CD14-positive monocyte (primary cell): ENCODE data around the gene DTNB. TPM values are rescaled to one million over a fixed set of nuclear protein-coding genes. Genes with fewer than 3 reads are reported as not detected.

Experiments used
- DNase-seq, 3 donors: peaks; one replicate each; pipeline ENCODE4 v3.0.0-alpha.2; 2011 to 2022
- H2AFZ ChIP-seq: 2 replicates; pipeline ENCODE4 v1.6.0; 2012; ENCODE audit warnings: mild to moderate bottlenecking, low read depth, low read length, inconsistent platforms; ENCODE audit not compliant: insufficient read depth, poor library complexity, severe bottlenecking
- H3K27ac ChIP-seq, 2 donors: 1 replicate in 1 of 2; 2 replicates in 1 of 2; pipeline ENCODE4 v1.5.1; 2012 to 2013; ENCODE audit warnings: low read length in 2 of 2, control low read depth in 1 of 2, inconsistent platforms in 1 of 2, low read depth in 1 of 2, mild to moderate bottlenecking in 1 of 2
- H3K27me3 ChIP-seq, 2 donors: one replicate each; pipeline versions ENCODE4 v1.6.0 to v1.6.1; 2011 to 2013; ENCODE audit warnings: low read length in 2 of 2; ENCODE audit not compliant: control insufficient read depth in 2 of 2, insufficient read depth in 2 of 2
- H3K36me3 ChIP-seq, 2 donors: replicated peaks in 1 of 2; 1 replicate in 1 of 2; 2 replicates in 1 of 2; pipeline versions ENCODE4 v1.5.1 to v1.6.1; 2012 to 2013; ENCODE audit warnings: low read length in 2 of 2, control low read depth in 1 of 2, inconsistent platforms in 1 of 2, mild to moderate bottlenecking in 1 of 2; ENCODE audit not compliant: insufficient read depth in 2 of 2, control insufficient read depth in 1 of 2
- H3K4me1 ChIP-seq, 2 donors: 1 replicate in 1 of 2; 2 replicates in 1 of 2; pipeline versions ENCODE4 v1.5.1 to v1.6.1; 2012 to 2013; ENCODE audit warnings: low read length in 2 of 2, control low read depth in 1 of 2, inconsistent platforms in 1 of 2, mild to moderate bottlenecking in 1 of 2, moderate library complexity in 1 of 2; ENCODE audit not compliant: insufficient read depth in 2 of 2, control insufficient read depth in 1 of 2
- H3K4me2 ChIP-seq: replicated peaks from 2 replicates; pipeline ENCODE3; 2012; ENCODE audit warnings: low read length, moderate library complexity, mild to moderate bottlenecking; ENCODE audit not compliant: poor library complexity, severe bottlenecking; ENCODE audit errors: extremely low read depth
- H3K4me3 ChIP-seq, 3 experiments: fragments of 200-600 bp in 1 of 3; sonication (generic) in 1 of 3; replicated peaks in 1 of 3; 1 replicate in 2 of 3; 2 replicates in 1 of 3; pipeline ENCODE4 v1.5.1; 2011 to 2013; ENCODE audit warnings: low read length in 3 of 3, mild to moderate bottlenecking in 3 of 3, control low read depth in 2 of 3, low read depth in 2 of 3, inconsistent platforms in 1 of 3, moderate library complexity in 1 of 3
- H3K79me2 ChIP-seq: 2 replicates; pipeline ENCODE4 v1.6.0; 2012; ENCODE audit warnings: mild to moderate bottlenecking, control low read depth, inconsistent platforms, low read length, moderate library complexity; ENCODE audit not compliant: insufficient read depth
- H3K9ac ChIP-seq: 2 replicates; pipeline ENCODE4 v1.6.0; 2017; ENCODE audit warnings: low read length, mild to moderate bottlenecking; ENCODE audit not compliant: insufficient read depth, poor library complexity, severe bottlenecking
- H3K9me3 ChIP-seq, 2 donors: replicated peaks in 1 of 2; 1 replicate in 1 of 2; 2 replicates in 1 of 2; pipeline versions ENCODE4 v1.5.1 to v1.6.1; 2012 to 2013; ENCODE audit warnings: low read length in 2 of 2, control low read depth in 1 of 2; ENCODE audit not compliant: control insufficient read depth in 1 of 2, insufficient read depth in 1 of 2
- H4K20me1 ChIP-seq: 2 replicates; pipeline ENCODE4 v1.6.0; 2012; ENCODE audit warnings: mild to moderate bottlenecking, low read length, control low read depth, moderate library complexity; ENCODE audit not compliant: insufficient read depth
- H3K27ac Mint-ChIP-seq, 7 donors: one replicate each; pipeline ENCODE4 v1.8.0; 2020; ENCODE audit warnings: mild to moderate bottlenecking in 7 of 7, mixed read lengths in 7 of 7, moderate library complexity in 6 of 7, inconsistent platforms in 2 of 7
- H3K27me3 Mint-ChIP-seq, 3 donors: one replicate each; pipeline ENCODE4 v1.8.0; 2021 to 2022; ENCODE audit warnings: low read depth in 3 of 3, mild to moderate bottlenecking in 3 of 3, mixed read lengths in 3 of 3, moderate library complexity in 3 of 3, inconsistent platforms in 1 of 3
- H3K36me3 Mint-ChIP-seq, 2 donors: one replicate each; pipeline ENCODE4 v1.8.0; 2020; ENCODE audit warnings: mixed read lengths in 2 of 2, inconsistent platforms in 1 of 2, mild to moderate bottlenecking in 1 of 2
- H3K4me1 Mint-ChIP-seq: one replicate; pipeline ENCODE4 v1.8.0; 2020; ENCODE audit warnings: mild to moderate bottlenecking, mixed read lengths
- H3K4me3 Mint-ChIP-seq, 2 donors: one replicate each; pipeline ENCODE4 v1.8.0; 2020; ENCODE audit warnings: mild to moderate bottlenecking in 2 of 2, mixed read lengths in 2 of 2, moderate library complexity in 1 of 2
- H3K9me3 Mint-ChIP-seq, 7 donors: one replicate each; pipeline ENCODE4 v1.8.0; 2020 to 2022; ENCODE audit warnings: mixed read lengths in 7 of 7, mild to moderate bottlenecking in 6 of 7, moderate library complexity in 6 of 7, inconsistent platforms in 2 of 7
- WGBS: methylation state at CpG from one replicate; pipeline ENCODE4 v1.1.5; 2013; ENCODE audit warnings: missing lambda C conversion rate; ENCODE audit not compliant: insufficient coverage; 5-methylcytosine and 5-hydroxymethylcytosine counted together
- intact Hi-C, 2 donors: fragments of 100-400 bp; cut with micrococcal nuclease; formaldehyde crosslinking; loops; one replicate each; pipeline versions ENCODE4 v1.15.0 to v1.15.1; 2023
- polyA plus RNA-seq, 3 donors: library from polyadenylated mRNA; depleted of rRNA in 1 of 3; unstranded in 2 of 3; stranded (reverse) in 1 of 3; fragments of 300-500 nt in 2 of 3; fragments of >200 nt in 1 of 3; fragmentation: Illumina TruSeq in 2 of 3; gene quantifications; 1 replicate in 2 of 3; 2 replicates in 1 of 3; pipeline ENCODE4 v1.2.3, GENCODE V29; 2012 to 2021
- TF ChIP-seq, protein P1 (sequence below): fragments of 200-600 bp; IDR thresholded peaks from one replicate; pipeline ENCODE4 v1.8.0; 2022; ENCODE audit warnings: antibody characterized with exemption, mild to moderate bottlenecking

The DTNB gene
- polyA plus RNA-seq, 3 donors: 3.0 to 4.2 (median 3.3) TPM

DNA sequence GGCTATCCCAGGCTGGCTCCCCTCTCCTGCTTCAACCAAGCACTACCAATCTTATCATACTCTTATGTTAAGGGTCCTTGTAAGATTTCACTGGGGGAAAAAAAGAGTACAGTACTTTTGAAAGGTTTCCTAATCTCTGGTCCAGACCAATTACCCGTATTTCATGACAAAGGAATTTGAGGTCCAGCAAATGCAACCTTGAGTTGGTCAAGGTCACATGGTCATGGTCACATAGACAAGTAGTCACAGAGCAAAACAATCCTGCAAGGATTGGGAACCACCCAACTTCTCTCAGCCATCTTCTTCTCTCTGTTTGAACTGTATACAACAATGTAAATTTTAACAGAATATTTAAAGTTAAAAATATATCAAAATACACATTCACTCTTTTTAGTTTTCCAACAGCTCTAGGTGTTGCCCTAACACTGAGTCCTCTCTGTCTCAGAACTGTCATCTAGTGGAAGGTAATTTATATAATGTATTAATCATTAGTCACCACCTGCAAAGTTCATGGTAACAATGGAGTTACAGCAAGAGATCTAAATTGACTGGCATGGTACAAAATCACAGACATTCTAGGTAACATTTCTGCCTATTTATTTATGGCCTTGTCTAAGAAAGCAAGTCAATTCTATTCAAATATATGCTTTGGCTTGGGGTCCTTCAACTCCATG, 21.5 kb downstream of the DTNB start:
- Histone ChIP-seq H3K9me3 (no peaks in the 10 kb centered on the region), H3K4me2 (no peak overlapping the region), H3K36me3 (no peaks in the 10 kb centered on the region), H4K20me1 (no peaks in the 10 kb centered on the region), H3K9ac (no peak overlapping the region), H3K4me3 (no peak overlapping the region), H2AFZ (no peak overlapping the region), H3K27me3 (no peaks in the 10 kb centered on the region), H3K79me2 (no peaks in the 10 kb centered on the region), H3K4me1 (peaks cover 19 to 21% of the 10 kb centered on the region in 2 donors), H3K27ac (no peak overlapping the region)
- intact Hi-C loops: no loop called here
- TF ChIP-seq, protein P1, sequence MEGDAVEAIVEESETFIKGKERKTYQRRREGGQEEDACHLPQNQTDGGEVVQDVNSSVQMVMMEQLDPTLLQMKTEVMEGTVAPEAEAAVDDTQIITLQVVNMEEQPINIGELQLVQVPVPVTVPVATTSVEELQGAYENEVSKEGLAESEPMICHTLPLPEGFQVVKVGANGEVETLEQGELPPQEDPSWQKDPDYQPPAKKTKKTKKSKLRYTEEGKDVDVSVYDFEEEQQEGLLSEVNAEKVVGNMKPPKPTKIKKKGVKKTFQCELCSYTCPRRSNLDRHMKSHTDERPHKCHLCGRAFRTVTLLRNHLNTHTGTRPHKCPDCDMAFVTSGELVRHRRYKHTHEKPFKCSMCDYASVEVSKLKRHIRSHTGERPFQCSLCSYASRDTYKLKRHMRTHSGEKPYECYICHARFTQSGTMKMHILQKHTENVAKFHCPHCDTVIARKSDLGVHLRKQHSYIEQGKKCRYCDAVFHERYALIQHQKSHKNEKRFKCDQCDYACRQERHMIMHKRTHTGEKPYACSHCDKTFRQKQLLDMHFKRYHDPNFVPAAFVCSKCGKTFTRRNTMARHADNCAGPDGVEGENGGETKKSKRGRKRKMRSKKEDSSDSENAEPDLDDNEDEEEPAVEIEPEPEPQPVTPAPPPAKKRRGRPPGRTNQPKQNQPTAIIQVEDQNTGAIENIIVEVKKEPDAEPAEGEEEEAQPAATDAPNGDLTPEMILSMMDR: no peak
- H3K9me3 Mint-ChIP-seq: peaks cover 0 to 4% (median 0%) of the 10 kb centered on the region in 7 donors
- peaks cover 29% of the 10 kb centered on the region for H3K4me1 Mint-ChIP-seq
- no CpG with 5 or more reads among the region's 1 CpG for WGBS
- no peaks in the 10 kb centered on the region for H3K27me3 Mint-ChIP-seq
- H3K27ac Mint-ChIP-seq: no peak overlapping the region
- peaks cover 0 to 2% of the 10 kb centered on the region in 2 donors for H3K36me3 Mint-ChIP-seq
- H3K4me3 Mint-ChIP-seq: no peak overlapping the region
- DNase-seq: peak in 1 of 3 donors; percentile 15

DNA sequence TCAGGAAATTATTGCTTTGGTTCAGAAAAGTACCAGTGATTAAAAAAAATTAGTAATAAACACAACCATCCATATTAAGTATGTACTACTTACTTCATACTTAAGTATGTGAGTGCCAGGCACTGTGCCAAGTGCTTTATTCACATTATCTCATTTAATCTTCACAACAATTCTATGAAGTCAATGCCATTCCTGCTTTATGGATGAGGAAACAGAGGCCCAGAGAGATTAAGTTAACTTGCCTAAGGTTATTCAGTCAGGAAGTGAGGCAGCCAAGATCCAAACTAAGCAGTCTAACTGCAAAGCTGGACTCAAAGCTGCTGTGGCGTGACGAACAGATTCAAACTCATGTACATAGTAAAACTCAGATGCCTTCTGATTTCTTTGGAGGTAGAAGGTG, 22.3 kb downstream of the DTNB start:
- no peak overlapping the region for H3K27ac ChIP-seq
- peaks cover 0 to 4% (median 0%) of the 10 kb centered on the region in 7 donors for H3K9me3 Mint-ChIP-seq
- H2AFZ ChIP-seq: no peak overlapping the region
- TF ChIP-seq, protein P1: no peak
- no peaks in the 10 kb centered on the region for H3K27me3 Mint-ChIP-seq
- no peaks in the 10 kb centered on the region for H3K79me2 ChIP-seq
- no peaks in the 10 kb centered on the region for H3K9me3 ChIP-seq
- H4K20me1 ChIP-seq: no peaks in the 10 kb centered on the region
- no peak overlapping the region for H3K9ac ChIP-seq
- no peaks in the 10 kb centered on the region for H3K36me3 ChIP-seq
- no peaks in the 10 kb centered on the region for H3K27me3 ChIP-seq
- no peak for DNase-seq
- WGBS: no CpG with 5 or more reads among the region's 2 CpGs
- H3K27ac Mint-ChIP-seq: no peak overlapping the region
- no peak overlapping the region for H3K4me3 ChIP-seq
- intact Hi-C loops: no loop called here
- H3K4me1 ChIP-seq: peaks cover 19 to 21% of the 10 kb centered on the region in 2 donors
- peaks cover 0 to 2% of the 10 kb centered on the region in 2 donors for H3K36me3 Mint-ChIP-seq
- H3K4me3 Mint-ChIP-seq: no peak overlapping the region
- no peak overlapping the region for H3K4me2 ChIP-seq
- H3K4me1 Mint-ChIP-seq: peaks cover 24% of the 10 kb centered on the region
